CD14-positive monocyte (primary cell): ENCODE results near the gene PDE4B. TPM values are rescaled to one million over a fixed set of nuclear protein-coding genes. Genes with fewer than 3 reads are reported as not detected.

Experiments
- DNase-seq, 3 donors: peaks; one replicate each; pipeline ENCODE4 v3.0.0-alpha.2; 2011 to 2022
- H2AFZ ChIP-seq: 2 replicates; pipeline ENCODE4 v1.6.0; 2012; ENCODE audit warnings: mild to moderate bottlenecking, low read depth, low read length, inconsistent platforms; ENCODE audit not compliant: insufficient read depth, poor library complexity, severe bottlenecking
- H3K27ac ChIP-seq, 2 donors: 1 replicate in 1 of 2; 2 replicates in 1 of 2; pipeline ENCODE4 v1.5.1; 2012 to 2013; ENCODE audit warnings: low read length in 2 of 2, control low read depth in 1 of 2, inconsistent platforms in 1 of 2, low read depth in 1 of 2, mild to moderate bottlenecking in 1 of 2
- H3K27me3 ChIP-seq, 2 donors: one replicate each; pipeline versions ENCODE4 v1.6.0 to v1.6.1; 2011 to 2013; ENCODE audit warnings: low read length in 2 of 2; ENCODE audit not compliant: control insufficient read depth in 2 of 2, insufficient read depth in 2 of 2
- H3K36me3 ChIP-seq, 2 donors: replicated peaks in 1 of 2; 1 replicate in 1 of 2; 2 replicates in 1 of 2; pipeline versions ENCODE4 v1.5.1 to v1.6.1; 2012 to 2013; ENCODE audit warnings: low read length in 2 of 2, control low read depth in 1 of 2, inconsistent platforms in 1 of 2, mild to moderate bottlenecking in 1 of 2; ENCODE audit not compliant: insufficient read depth in 2 of 2, control insufficient read depth in 1 of 2
- H3K4me1 ChIP-seq, 2 donors: 1 replicate in 1 of 2; 2 replicates in 1 of 2; pipeline versions ENCODE4 v1.5.1 to v1.6.1; 2012 to 2013; ENCODE audit warnings: low read length in 2 of 2, control low read depth in 1 of 2, inconsistent platforms in 1 of 2, mild to moderate bottlenecking in 1 of 2, moderate library complexity in 1 of 2; ENCODE audit not compliant: insufficient read depth in 2 of 2, control insufficient read depth in 1 of 2
- H3K4me2 ChIP-seq: replicated peaks from 2 replicates; pipeline ENCODE3; 2012; ENCODE audit warnings: low read length, moderate library complexity, mild to moderate bottlenecking; ENCODE audit not compliant: poor library complexity, severe bottlenecking; ENCODE audit errors: extremely low read depth
- H3K4me3 ChIP-seq, 3 experiments: fragments of 200-600 bp in 1 of 3; sonication (generic) in 1 of 3; replicated peaks in 1 of 3; 1 replicate in 2 of 3; 2 replicates in 1 of 3; pipeline ENCODE4 v1.5.1; 2011 to 2013; ENCODE audit warnings: low read length in 3 of 3, mild to moderate bottlenecking in 3 of 3, control low read depth in 2 of 3, low read depth in 2 of 3, inconsistent platforms in 1 of 3, moderate library complexity in 1 of 3
- H3K79me2 ChIP-seq: 2 replicates; pipeline ENCODE4 v1.6.0; 2012; ENCODE audit warnings: mild to moderate bottlenecking, control low read depth, inconsistent platforms, low read length, moderate library complexity; ENCODE audit not compliant: insufficient read depth
- H3K9ac ChIP-seq: 2 replicates; pipeline ENCODE4 v1.6.0; 2017; ENCODE audit warnings: low read length, mild to moderate bottlenecking; ENCODE audit not compliant: insufficient read depth, poor library complexity, severe bottlenecking
- H3K9me3 ChIP-seq, 2 donors: replicated peaks in 1 of 2; 1 replicate in 1 of 2; 2 replicates in 1 of 2; pipeline versions ENCODE4 v1.5.1 to v1.6.1; 2012 to 2013; ENCODE audit warnings: low read length in 2 of 2, control low read depth in 1 of 2; ENCODE audit not compliant: control insufficient read depth in 1 of 2, insufficient read depth in 1 of 2
- H4K20me1 ChIP-seq: 2 replicates; pipeline ENCODE4 v1.6.0; 2012; ENCODE audit warnings: mild to moderate bottlenecking, low read length, control low read depth, moderate library complexity; ENCODE audit not compliant: insufficient read depth
- H3K27ac Mint-ChIP-seq, 7 donors: one replicate each; pipeline ENCODE4 v1.8.0; 2020; ENCODE audit warnings: mild to moderate bottlenecking in 7 of 7, mixed read lengths in 7 of 7, moderate library complexity in 6 of 7, inconsistent platforms in 2 of 7
- H3K27me3 Mint-ChIP-seq, 3 donors: one replicate each; pipeline ENCODE4 v1.8.0; 2021 to 2022; ENCODE audit warnings: low read depth in 3 of 3, mild to moderate bottlenecking in 3 of 3, mixed read lengths in 3 of 3, moderate library complexity in 3 of 3, inconsistent platforms in 1 of 3
- H3K36me3 Mint-ChIP-seq, 2 donors: one replicate each; pipeline ENCODE4 v1.8.0; 2020; ENCODE audit warnings: mixed read lengths in 2 of 2, inconsistent platforms in 1 of 2, mild to moderate bottlenecking in 1 of 2
- H3K4me1 Mint-ChIP-seq: one replicate; pipeline ENCODE4 v1.8.0; 2020; ENCODE audit warnings: mild to moderate bottlenecking, mixed read lengths
- H3K4me3 Mint-ChIP-seq, 2 donors: one replicate each; pipeline ENCODE4 v1.8.0; 2020; ENCODE audit warnings: mild to moderate bottlenecking in 2 of 2, mixed read lengths in 2 of 2, moderate library complexity in 1 of 2
- H3K9me3 Mint-ChIP-seq, 7 donors: one replicate each; pipeline ENCODE4 v1.8.0; 2020 to 2022; ENCODE audit warnings: mixed read lengths in 7 of 7, mild to moderate bottlenecking in 6 of 7, moderate library complexity in 6 of 7, inconsistent platforms in 2 of 7
- CTCF ChIP-seq: fragments of 200-600 bp; IDR thresholded peaks from one replicate; pipeline ENCODE4 v1.8.0; 2022; ENCODE audit warnings: antibody characterized with exemption, mild to moderate bottlenecking
- WGBS: methylation state at CpG from one replicate; pipeline ENCODE4 v1.1.5; 2013; ENCODE audit warnings: missing lambda C conversion rate; ENCODE audit not compliant: insufficient coverage; 5-methylcytosine and 5-hydroxymethylcytosine counted together
- intact Hi-C, 2 donors: fragments of 100-400 bp; cut with micrococcal nuclease; formaldehyde crosslinking; loops; one replicate each; pipeline versions ENCODE4 v1.15.0 to v1.15.1; 2023
- polyA plus RNA-seq, 3 donors: library from polyadenylated mRNA; depleted of rRNA in 1 of 3; unstranded in 2 of 3; stranded (reverse) in 1 of 3; fragments of 300-500 nt in 2 of 3; fragments of >200 nt in 1 of 3; fragmentation: Illumina TruSeq in 2 of 3; gene quantifications; 1 replicate in 2 of 3; 2 replicates in 1 of 3; pipeline ENCODE4 v1.2.3, GENCODE V29; 2012 to 2021

PDE4B gene
- polyA plus RNA-seq, 3 donors, result 17.2 to 52.8 (median 25.2) TPM

GRCh38 chr1:66207484-66207883, 414.8 kb downstream of the PDE4B start:
- H3K27me3 ChIP-seq, result no peaks in the 10 kb centered on the region
- H3K36me3 ChIP-seq, result no peaks in the 10 kb centered on the region
- peaks cover 0 to 9% of the 10 kb centered on the region in 2 donors for H3K9me3 ChIP-seq
- Mint-ChIP-seq H3K27me3 (no peaks in the 10 kb centered on the region), H3K4me3 (no peak overlapping the region), H3K36me3 (no peaks in the 10 kb centered on the region), H3K9me3 (peaks cover 0 to 22% (median 15%) of the 10 kb centered on the region in 7 donors), H3K4me1 (no peaks in the 10 kb centered on the region), H3K27ac (no peak overlapping the region)
- no peak overlapping the region for H2AFZ ChIP-seq
- no peak overlapping the region for H3K4me2 ChIP-seq
- DNase-seq, result no peak
- no peaks in the 10 kb centered on the region for H3K79me2 ChIP-seq
- no peaks in the 10 kb centered on the region for H4K20me1 ChIP-seq
- H3K4me1 ChIP-seq, result no peaks in the 10 kb centered on the region
- WGBS, result no CpG with 5 or more reads among the region's 3 CpGs
- no peak for TF ChIP-seq CTCF
- H3K9ac ChIP-seq, result no peak overlapping the region
- no peak overlapping the region for H3K4me3 ChIP-seq
- H3K27ac ChIP-seq, result no peak overlapping the region
- intact Hi-C loops, result no loop called here

DNA sequence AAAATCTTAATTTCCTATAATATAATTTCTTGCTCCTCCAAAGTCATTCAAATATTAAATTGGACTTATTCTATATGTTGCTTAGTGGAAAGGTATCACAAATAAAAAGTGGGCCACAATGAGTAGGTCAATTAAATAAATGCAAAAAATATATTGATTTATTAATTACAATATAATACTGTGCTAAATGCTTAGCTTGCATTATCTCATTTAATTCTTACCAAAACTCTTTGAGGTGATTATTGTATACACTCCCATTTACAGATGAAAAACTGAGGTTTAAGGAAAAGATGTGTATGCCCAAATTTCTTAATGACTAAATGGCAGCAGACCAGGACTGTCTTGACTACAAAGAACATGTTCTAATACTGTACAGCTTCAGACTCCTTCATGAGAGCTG, 415.9 kb downstream of the PDE4B start:
- peaks cover 0 to 9% of the 10 kb centered on the region in 2 donors for H3K9me3 ChIP-seq
- no peak overlapping the region for H3K9ac ChIP-seq
- peaks cover 0 to 19% (median 10%) of the 10 kb centered on the region in 7 donors for H3K9me3 Mint-ChIP-seq
- no peak for DNase-seq
- H3K27me3 ChIP-seq, result no peaks in the 10 kb centered on the region
- H3K4me3 ChIP-seq, result no peak overlapping the region
- H3K4me2 ChIP-seq, result no peak overlapping the region
- H3K4me1 Mint-ChIP-seq, result no peaks in the 10 kb centered on the region
- no peaks in the 10 kb centered on the region for H3K27me3 Mint-ChIP-seq
- TF ChIP-seq CTCF, result no peak
- no peaks in the 10 kb centered on the region for H3K79me2 ChIP-seq
- no peak overlapping the region for H3K4me3 Mint-ChIP-seq
- H3K36me3 Mint-ChIP-seq, result no peaks in the 10 kb centered on the region
- H3K27ac Mint-ChIP-seq, result no peak overlapping the region
- intact Hi-C loops, result no loop called here
- no peak overlapping the region for H3K27ac ChIP-seq
- H3K4me1 ChIP-seq, result no peaks in the 10 kb centered on the region
- H3K36me3 ChIP-seq, result no peaks in the 10 kb centered on the region
- H4K20me1 ChIP-seq, result no peaks in the 10 kb centered on the region
- H2AFZ ChIP-seq, result no peak overlapping the region
